K562 (cell line): ENCODE data around the gene PPM1G. TPM values are rescaled to one million over a fixed set of nuclear protein-coding genes. Genes with fewer than 3 reads are reported as not detected.
A peak's percentile ranks its signal among the peaks of the same experiment; 100 is the strongest.

Experiments
- BCLAF1 ChIP-seq, 2 experiments: fragments of 450-650 bp in 1 of 2; IDR thresholded peaks; 2 replicates each; pipeline ENCODE4 v1.6.1; 2011 to 2017; ENCODE audit warnings: low read depth in 2 of 2, antibody characterized with exemption in 1 of 2, borderline replicate concordance in 1 of 2, low read length in 1 of 2, mild to moderate bottlenecking in 1 of 2, mixed read lengths in 1 of 2; ENCODE audit not compliant: control insufficient read depth in 1 of 2
- CHD4 ChIP-seq: fragments of 200-600 bp; sonication (generic); IDR thresholded peaks from 3 replicates; pipeline ENCODE4 v1.6.1; 2012; ENCODE audit warnings: low read depth, mild to moderate bottlenecking, mixed read lengths, low read length, inconsistent platforms; ENCODE audit not compliant: insufficient read depth, insufficient replicate concordance, poor library complexity, severe bottlenecking
- NCOA4 ChIP-seq: fragments of 450-650 bp; IDR thresholded peaks from 2 replicates; pipeline ENCODE4 v1.6.1; 2018; ENCODE audit warnings: mild to moderate bottlenecking; ENCODE audit not compliant: partially characterized antibody
- SREBF2 ChIP-seq: sonication (generic); formaldehyde crosslinking; IDR thresholded peaks from 2 replicates; pipeline ENCODE4 v1.4.0; 2020; ENCODE audit warnings: mild to moderate bottlenecking, missing genetic modification reagents
- ZBTB33 ChIP-seq: sonication (generic); formaldehyde crosslinking; IDR thresholded peaks from 2 replicates; pipeline ENCODE4 v1.8.1; 2023; ENCODE audit warnings: mild to moderate bottlenecking, missing genetic modification reagents
- ZNF282 ChIP-seq: sonication (generic); formaldehyde crosslinking; IDR thresholded peaks from 2 replicates; pipeline ENCODE4 v1.8.1; 2023; ENCODE audit warnings: missing genetic modification reagents
- ZNF561 ChIP-seq: fragments of 450-650 bp; formaldehyde crosslinking; conservative IDR thresholded peaks from 2 replicates; pipeline ENCODE4 v1.4.0; 2020; ENCODE audit warnings: mild to moderate bottlenecking, moderate library complexity
- ZNF764 ChIP-seq: fragments of 250-450 bp; sonication (Bioruptor Pico); IDR thresholded peaks from 2 replicates; pipeline ENCODE4 v1.4.0; 2020; ENCODE audit warnings: low read depth, mild to moderate bottlenecking, moderate library complexity
- polyA plus RNA-seq, 8 experiments: library from polyadenylated mRNA; depleted of rRNA in 4 of 8; stranded (reverse) in 5 of 8; unstranded in 3 of 8; fragments of >200 nt; fragmentation: Nextera tagmentation in 2 of 8; fragmentation: Illumina TruSeq in 1 of 8; extraction: Ambion mirVana in 2 of 8; extraction: Trizol in 1 of 8; gene quantifications; 2 replicates each; pipeline versions ENCODE4 v1.2.1 to v1.2.3, GENCODE V29; 2011 to 2014; ENCODE audit warnings: inconsistent platforms in 1 of 8, missing spikeins in 1 of 8
- total RNA-seq, 7 experiments: library from RNA; depleted of rRNA in 6 of 7; stranded (reverse); fragments of >200 nt in 6 of 7; fragmentation: Illumina TruSeq in 2 of 7; extraction: Trizol in 2 of 7; gene quantifications; 2 replicates each; pipeline versions ENCODE4 v1.2.1 to v1.2.3, GENCODE V29; 2011 to 2021; ENCODE audit warnings: low replicate concordance in 1 of 7

The PPM1G gene
- total and polyA plus RNA-seq, 9 of the 15 experiments (the other 6 are each of a cell fraction or from before 2014, with no cell fraction given) = 61.7 to 230 (median 153) TPM

GRCh38 chr2:27370026-27370815 is 39.2 kb downstream of the PPM1G start, which contains the start of the genes EIF2B4 and SNX17 (continued):
- TF ChIP-seq BCLAF1 (IDR thresholded peaks at IDR 0.05; ENCODE audit: borderline replicate concordance in 1 of 2, control insufficient read depth in 1 of 2, low read depth in 2 of 2, low read length in 1 of 2) = peak in 1 of 2 experiments; percentile 89; a peak in 2 of 4 replicates
- no peak for TF ChIP-seq ZNF561 (CRISPR knock-in tag)
- no peak for TF ChIP-seq ZNF282 (CRISPR knock-in tag)
- TF ChIP-seq SREBF2 = no peak
- peak; percentile 59; the same call in 1 of the 2 replicates for TF ChIP-seq ZBTB33 (CRISPR knock-in tag)
- no peak for TF ChIP-seq ZNF764 (CRISPR knock-in tag)
- TF ChIP-seq NCOA4 = no peak
- no peak for TF ChIP-seq CHD4
- TF ChIP-seq, all 486 proteins: peak for 189
